OCI-LY3 (cell line): ENCODE results near the gene CDH20.

Experiments
- H2AFZ ChIP-seq: fragments of 200-600, 300-600 bp; shearing (Covaris generic); 2 replicates; pipeline ENCODE4 v1.6.0; 2014; ENCODE audit warnings: antibody characterized with exemption, low read depth, low read length
- H3K27ac ChIP-seq: fragments of 200-600, 300-600 bp; sonication (generic); 2 replicates; pipeline ENCODE4 v1.5.1; 2014; ENCODE audit warnings: mild to moderate bottlenecking, low read length, moderate library complexity, mixed read lengths
- H3K27me3 ChIP-seq: fragments of 200-600, 300-600 bp; sonication (generic); 2 replicates; pipeline ENCODE4 v1.6.1; 2014; ENCODE audit warnings: low read depth, low read length, mixed read lengths
- H3K36me3 ChIP-seq: fragments of 200-600, 300-600 bp; sonication (generic); replicated peaks from 2 replicates; pipeline ENCODE3; 2014; ENCODE audit warnings: low read depth, low read length, mixed read lengths
- H3K4me1 ChIP-seq: fragments of 300-600, 200-600 bp; sonication (generic); 2 replicates; pipeline ENCODE4 v1.6.1; 2014; ENCODE audit warnings: low read length, mixed read lengths
- H3K4me2 ChIP-seq: fragments of 200-600, 300-600 bp; sonication (generic); 2 replicates; pipeline ENCODE4 v1.6.1; 2014; ENCODE audit warnings: low read length, mixed read lengths
- H3K4me3 ChIP-seq: fragments of 300-600, 200-600 bp; sonication (generic); 2 replicates; pipeline ENCODE4 v1.5.1; 2014; ENCODE audit warnings: antibody characterized with exemption, mild to moderate bottlenecking, low read length, moderate library complexity
- H3K79me2 ChIP-seq: fragments of 300-600, 200-600 bp; shearing (Covaris generic); 2 replicates; pipeline ENCODE4 v1.6.1; 2014; ENCODE audit warnings: mild to moderate bottlenecking, low read length, mixed read lengths
- H3K9ac ChIP-seq: fragments of 300-600, 200-600 bp; shearing (Covaris generic); 2 replicates; pipeline ENCODE4 v1.6.0; 2014; ENCODE audit warnings: mild to moderate bottlenecking, low read length, moderate library complexity
- H3K9me3 ChIP-seq: fragments of 200-600, 300-600 bp; shearing (Covaris generic); 2 replicates; pipeline ENCODE4 v1.6.1; 2014; ENCODE audit warnings: low read length, mixed read lengths; ENCODE audit not compliant: insufficient read depth
- H4K20me1 ChIP-seq: fragments of 200-600, 300-600 bp; sonication (generic); 2 replicates; pipeline ENCODE4 v1.6.1; 2016; ENCODE audit warnings: low read length, mixed read lengths; ENCODE audit not compliant: insufficient read depth
- EZH2phosphoT487 ChIP-seq: fragments of 200-600 bp; shearing (Covaris generic); IDR thresholded peaks from 2 replicates; pipeline ENCODE4 v1.6.1; 2018; ENCODE audit warnings: antibody characterized with exemption, mixed run types, low read depth
- TF ChIP-seq, protein P1 (sequence below): fragments of 200-600, 300-600 bp; sonication (generic); IDR thresholded peaks from 2 replicates; pipeline ENCODE4 v1.5.1; 2014; ENCODE audit warnings: antibody characterized with exemption, low read length, low read depth

Gene CDH20

DNA sequence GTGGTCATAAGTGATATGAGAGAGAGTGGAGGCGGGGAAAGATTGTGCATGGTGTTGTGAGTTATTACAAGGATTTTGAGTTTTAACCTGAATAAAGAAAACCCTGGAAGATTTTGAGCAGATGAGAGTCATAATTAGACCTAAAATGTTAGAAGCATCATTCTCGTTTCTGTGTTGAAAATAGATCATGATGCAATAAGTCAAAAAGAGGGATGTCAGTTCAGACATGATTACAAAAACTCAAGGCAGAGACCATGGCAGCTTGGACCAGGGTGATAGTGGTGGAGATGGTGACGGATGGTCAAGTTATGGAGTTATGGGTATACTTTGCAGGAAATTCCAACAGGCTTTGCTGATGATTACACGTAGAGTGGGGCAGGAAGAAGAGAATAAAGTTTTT, 267.2 kb downstream of the CDH20 start:
- peaks cover 50% of the 10 kb centered on the region for H3K27me3 ChIP-seq
- H3K9me3 ChIP-seq, result no peaks in the 10 kb centered on the region
- no peaks in the 10 kb centered on the region for H3K4me1 ChIP-seq
- H3K9ac ChIP-seq, result no peak overlapping the region
- H3K4me2 ChIP-seq, result no peak overlapping the region
- H3K79me2 ChIP-seq, result no peaks in the 10 kb centered on the region
- H4K20me1 ChIP-seq, result no peaks in the 10 kb centered on the region
- no peak overlapping the region for H3K4me3 ChIP-seq
- H3K36me3 ChIP-seq, result no peaks in the 10 kb centered on the region
- TF ChIP-seq, protein P1, sequence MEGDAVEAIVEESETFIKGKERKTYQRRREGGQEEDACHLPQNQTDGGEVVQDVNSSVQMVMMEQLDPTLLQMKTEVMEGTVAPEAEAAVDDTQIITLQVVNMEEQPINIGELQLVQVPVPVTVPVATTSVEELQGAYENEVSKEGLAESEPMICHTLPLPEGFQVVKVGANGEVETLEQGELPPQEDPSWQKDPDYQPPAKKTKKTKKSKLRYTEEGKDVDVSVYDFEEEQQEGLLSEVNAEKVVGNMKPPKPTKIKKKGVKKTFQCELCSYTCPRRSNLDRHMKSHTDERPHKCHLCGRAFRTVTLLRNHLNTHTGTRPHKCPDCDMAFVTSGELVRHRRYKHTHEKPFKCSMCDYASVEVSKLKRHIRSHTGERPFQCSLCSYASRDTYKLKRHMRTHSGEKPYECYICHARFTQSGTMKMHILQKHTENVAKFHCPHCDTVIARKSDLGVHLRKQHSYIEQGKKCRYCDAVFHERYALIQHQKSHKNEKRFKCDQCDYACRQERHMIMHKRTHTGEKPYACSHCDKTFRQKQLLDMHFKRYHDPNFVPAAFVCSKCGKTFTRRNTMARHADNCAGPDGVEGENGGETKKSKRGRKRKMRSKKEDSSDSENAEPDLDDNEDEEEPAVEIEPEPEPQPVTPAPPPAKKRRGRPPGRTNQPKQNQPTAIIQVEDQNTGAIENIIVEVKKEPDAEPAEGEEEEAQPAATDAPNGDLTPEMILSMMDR, result no peak
- no peak for TF ChIP-seq EZH2phosphoT487
- H3K27ac ChIP-seq, result no peak overlapping the region
- no peak overlapping the region for H2AFZ ChIP-seq

DNA sequence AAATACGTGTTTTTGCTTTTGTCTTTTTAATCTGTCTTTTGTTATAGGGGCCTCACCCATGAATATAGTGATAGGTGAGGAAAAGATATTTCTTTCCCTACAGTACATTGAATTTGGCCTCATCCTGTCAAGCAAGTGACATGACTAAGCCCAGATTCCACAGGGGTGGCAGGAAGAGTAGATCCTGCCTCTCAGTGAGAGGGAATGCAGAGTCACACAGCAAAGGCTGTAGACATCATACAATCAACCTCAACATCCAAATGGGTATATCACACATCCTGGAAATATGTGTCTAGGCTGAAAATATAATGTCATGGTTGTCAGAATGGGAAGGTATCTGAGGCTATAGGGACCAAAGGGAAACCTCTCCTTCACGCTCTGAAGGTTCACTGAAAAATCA, 269.6 kb downstream of the CDH20 start:
- no peak overlapping the region for H3K4me2 ChIP-seq
- H3K9me3 ChIP-seq, result no peaks in the 10 kb centered on the region

More for the DNA sequence above, 269.6 kb downstream of the CDH20 start:
- no peak for TF ChIP-seq EZH2phosphoT487
- TF ChIP-seq, protein P1, result no peak
- Histone ChIP-seq H3K36me3 (no peaks in the 10 kb centered on the region), H3K27ac (no peak overlapping the region), H2AFZ (no peak overlapping the region), H3K27me3 (peaks cover 54% of the 10 kb centered on the region), H3K9ac (no peak overlapping the region), H3K79me2 (no peaks in the 10 kb centered on the region), H4K20me1 (no peaks in the 10 kb centered on the region), H3K4me3 (no peak overlapping the region), H3K4me1 (no peaks in the 10 kb centered on the region)
